Astrocyte (in vitro differentiated cells and primary cell): ENCODE data around the gene RNF169. TPM values are rescaled to one million over a fixed set of nuclear protein-coding genes. Genes with fewer than 3 reads are reported as not detected.
A peak's percentile ranks its signal among the peaks of the same experiment; 100 is the strongest.

ENCODE experiments used
- DNase-seq: peaks from one replicate; pipeline ENCODE4 v3.0.0-alpha.2; 2010; ENCODE audit warnings: low read depth
- FAIRE-seq: peaks from 2 replicates; lab custom pipeline; 2011; peaks lifted over from hg19 to GRCh38; lab: Jason Lieb, UNC
- H2AFZ ChIP-seq: 2 replicates; pipeline ENCODE4 v1.6.0; 2012; ENCODE audit warnings: low read depth, low read length, inconsistent platforms
- H3K27ac ChIP-seq: 2 replicates; pipeline ENCODE4 v1.5.1; 2011; ENCODE audit warnings: low read depth, low read length, inconsistent platforms
- H3K27me3 ChIP-seq: 2 replicates; pipeline ENCODE4 v1.6.0; 2011; ENCODE audit warnings: low read length, inconsistent platforms; ENCODE audit not compliant: insufficient read depth
- H3K36me3 ChIP-seq: 2 replicates; pipeline ENCODE4 v1.5.1; 2011; ENCODE audit warnings: low read length, inconsistent platforms; ENCODE audit not compliant: insufficient read depth
- H3K4me1 ChIP-seq: 2 replicates; pipeline ENCODE4 v1.5.1; 2011; ENCODE audit warnings: low read length, inconsistent platforms; ENCODE audit not compliant: insufficient read depth
- H3K4me2 ChIP-seq: 2 replicates; pipeline ENCODE4 v1.6.0; 2012; ENCODE audit warnings: low read length, inconsistent platforms
- H3K4me3 ChIP-seq: 2 replicates; pipeline ENCODE4 v1.5.1; 2011; ENCODE audit warnings: low read depth, mild to moderate bottlenecking, low read length, inconsistent platforms; ENCODE audit not compliant: insufficient read depth
- H3K79me2 ChIP-seq: 2 replicates; pipeline ENCODE4 v1.6.0; 2012; ENCODE audit warnings: mild to moderate bottlenecking, low read length, inconsistent platforms; ENCODE audit not compliant: insufficient read depth
- H3K9ac ChIP-seq: 2 replicates; pipeline ENCODE4 v1.6.0; 2012; ENCODE audit warnings: mild to moderate bottlenecking, low read length, inconsistent platforms
- H3K9me3 ChIP-seq: 2 replicates; pipeline ENCODE4 v1.5.1; 2012; ENCODE audit warnings: low read depth, mild to moderate bottlenecking, low read length, inconsistent platforms; ENCODE audit not compliant: insufficient read depth
- H4K20me1 ChIP-seq: 2 replicates; pipeline ENCODE4 v1.6.0; 2012; ENCODE audit warnings: low read length, inconsistent platforms; ENCODE audit not compliant: insufficient read depth
- H3K27ac Mint-ChIP-seq: one replicate; pipeline ENCODE4 v1.8.0; 2021; ENCODE audit warnings: mild to moderate bottlenecking, mixed read lengths; ENCODE audit not compliant: unreplicated experiment
- H3K27me3 Mint-ChIP-seq: one replicate; pipeline ENCODE4 v1.8.0; 2021; ENCODE audit warnings: low read depth, mixed read lengths; ENCODE audit not compliant: unreplicated experiment
- H3K36me3 Mint-ChIP-seq: one replicate; pipeline ENCODE4 v1.8.0; 2021; ENCODE audit warnings: low read depth, mixed read lengths; ENCODE audit not compliant: unreplicated experiment
- H3K4me1 Mint-ChIP-seq: one replicate; pipeline ENCODE4 v1.8.0; 2021; ENCODE audit warnings: low read depth, mixed read lengths; ENCODE audit not compliant: unreplicated experiment
- H3K4me3 Mint-ChIP-seq: one replicate; pipeline ENCODE4 v1.8.0; 2021; ENCODE audit warnings: mild to moderate bottlenecking, moderate library complexity, mixed read lengths; ENCODE audit not compliant: unreplicated experiment
- H3K9me3 Mint-ChIP-seq: one replicate; pipeline ENCODE4 v1.8.0; 2021; ENCODE audit warnings: mild to moderate bottlenecking, mixed read lengths; ENCODE audit not compliant: unreplicated experiment
- CTCF ChIP-seq: IDR thresholded peaks from 2 replicates; pipeline ENCODE4 v1.5.1; 2011; ENCODE audit warnings: low read depth, mild to moderate bottlenecking, inconsistent platforms, low read length, moderate library complexity; ENCODE audit not compliant: insufficient read depth
- EZH2 ChIP-seq: IDR thresholded peaks from 2 replicates; pipeline ENCODE4 v1.6.1; 2012; ENCODE audit warnings: mild to moderate bottlenecking, low read length, inconsistent platforms; ENCODE audit not compliant: insufficient read depth
- total RNA-seq: library from RNA; stranded (reverse); gene quantifications from 2 replicates; pipeline ENCODE4 v1.2.1, GENCODE V29; 2021

The RNF169 gene
- total RNA-seq, 1 donor from 2014 or later, result 10.7 TPM

GRCh38 chr11:74731301-74732094, 17.2 kb upstream of the RNF169 start, which contains the start of gene CHRDL2:
Gene CHRDL2 (minus strand): TSS chr11:74731426. CDS start chr11:74730888, 538 bp downstream.
- Histone ChIP-seq H2AFZ (peak within 1 kb of the TSS; percentile 29), H3K9me3 (no peaks in the 10 kb centered on the region), H3K79me2 (no peaks in the 10 kb centered on the region), H3K9ac (no peak within 1 kb of the TSS), H3K27ac (no peak within 1 kb of the TSS), H3K4me2 (peak within 1 kb of the TSS; percentile 81), H3K27me3 (peaks cover 60% of the 10 kb centered on the region), H3K4me1 (no peaks in the 10 kb centered on the region), H3K36me3 (no peaks in the 10 kb centered on the region), H4K20me1 (peaks cover 3% of the 10 kb centered on the region), H3K4me3 (peak within 1 kb of the TSS; percentile 43)
- peaks cover 5% of the 10 kb centered on the region for H3K36me3 Mint-ChIP-seq
- peak within 1 kb of the TSS; percentile 72 for H3K4me3 Mint-ChIP-seq
- FAIRE-seq (no peak), DNase-seq (no peak)
- TF ChIP-seq EZH2 (no peak), CTCF (no peak)
- H3K9me3 Mint-ChIP-seq, result no peaks in the 10 kb centered on the region
- no peak within 1 kb of the TSS for H3K27ac Mint-ChIP-seq
- H3K27me3 Mint-ChIP-seq, result peaks cover 79% of the 10 kb centered on the region
- no peaks in the 10 kb centered on the region for H3K4me1 Mint-ChIP-seq

DNA sequence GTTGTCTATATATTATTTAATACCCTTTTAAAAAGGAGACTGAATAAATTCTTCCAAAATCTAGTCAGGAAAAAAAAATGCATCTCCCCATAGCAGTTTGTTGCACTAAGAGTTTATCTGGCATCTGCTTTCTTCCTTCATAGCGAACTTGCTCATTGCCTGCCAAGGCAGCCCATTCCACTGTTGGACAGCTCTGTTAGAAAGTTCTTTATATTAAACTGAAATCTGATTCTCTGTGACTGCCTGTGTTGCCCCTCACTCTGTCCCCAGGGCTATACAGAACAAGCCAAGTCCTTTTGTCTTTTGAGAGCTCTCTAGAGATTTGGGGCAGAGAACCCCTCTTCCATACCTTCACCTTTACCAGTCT, 14.1 kb upstream of the RNF169 start:
- FAIRE-seq (no peak), DNase-seq (no peak)
- H3K4me1 ChIP-seq, result no peaks in the 10 kb centered on the region
- Mint-ChIP-seq H3K4me1 (no peaks in the 10 kb centered on the region), H3K27me3 (peaks cover 61% of the 10 kb centered on the region), H3K9me3 (no peaks in the 10 kb centered on the region), H3K36me3 (peaks cover 5% of the 10 kb centered on the region), H3K4me3 (no peak overlapping the region), H3K27ac (no peak overlapping the region)
- H3K36me3 ChIP-seq, result no peaks in the 10 kb centered on the region
- no peak overlapping the region for H2AFZ ChIP-seq
- no peaks in the 10 kb centered on the region for H3K9me3 ChIP-seq
- H4K20me1 ChIP-seq, result peaks cover 3% of the 10 kb centered on the region
- H3K9ac ChIP-seq, result no peak overlapping the region
- peaks cover 50% of the 10 kb centered on the region for H3K27me3 ChIP-seq
- H3K27ac ChIP-seq, result no peak overlapping the region
- H3K79me2 ChIP-seq, result no peaks in the 10 kb centered on the region
- H3K4me2 ChIP-seq, result no peak overlapping the region
- TF ChIP-seq CTCF, result no peak
- no peak for TF ChIP-seq EZH2
- no peak overlapping the region for H3K4me3 ChIP-seq

DNA sequence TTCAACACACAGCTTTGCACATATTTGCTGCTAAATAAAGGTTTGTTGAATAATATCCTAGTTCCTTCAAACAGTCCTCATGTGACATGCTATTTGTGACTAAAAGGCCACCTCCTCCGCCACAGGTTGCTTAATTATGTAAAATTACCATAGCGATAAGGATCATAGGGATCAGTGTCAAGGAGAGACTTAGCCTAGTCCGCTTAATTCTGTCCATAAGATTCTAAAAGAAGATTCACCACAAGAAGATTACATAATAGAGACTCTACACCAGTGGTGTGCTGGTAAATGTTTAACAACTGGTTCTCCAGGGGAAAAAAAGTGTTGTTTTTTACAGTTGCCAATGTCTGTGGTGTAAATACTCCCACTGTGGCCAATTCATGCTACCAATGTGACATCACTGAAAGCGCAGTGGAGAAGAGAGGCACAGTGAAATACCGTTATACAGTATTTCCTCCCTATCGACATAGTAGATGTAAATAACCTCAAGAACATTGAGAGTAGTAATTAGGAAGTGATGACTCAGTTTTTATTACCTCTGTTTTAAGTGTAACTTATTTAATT, 13.2 kb upstream of the RNF169 start:
- no peak overlapping the region for H2AFZ ChIP-seq
- no peak overlapping the region for H3K27ac ChIP-seq
- peaks cover 41% of the 10 kb centered on the region for H3K27me3 ChIP-seq
- DNase-seq (no peak), FAIRE-seq (no peak)
- H3K4me3 Mint-ChIP-seq, result no peak overlapping the region
- no peaks in the 10 kb centered on the region for H3K9me3 ChIP-seq
- H3K27ac Mint-ChIP-seq, result no peak overlapping the region
- H3K4me3 ChIP-seq, result no peak overlapping the region
- no peaks in the 10 kb centered on the region for H3K79me2 ChIP-seq
- TF ChIP-seq CTCF (no peak), EZH2 (no peak)
- H3K9ac ChIP-seq, result no peak overlapping the region
- no peaks in the 10 kb centered on the region for H3K4me1 ChIP-seq
- peaks cover 3% of the 10 kb centered on the region for H4K20me1 ChIP-seq
- H3K27me3 Mint-ChIP-seq, result peaks cover 52% of the 10 kb centered on the region
- H3K9me3 Mint-ChIP-seq, result no peaks in the 10 kb centered on the region
- peaks cover 5% of the 10 kb centered on the region for H3K36me3 Mint-ChIP-seq
- no peak overlapping the region for H3K4me2 ChIP-seq
- no peaks in the 10 kb centered on the region for H3K4me1 Mint-ChIP-seq
- H3K36me3 ChIP-seq, result no peaks in the 10 kb centered on the region
